Panc1 (cell line): Measurements from ENCODE around the gene TMEM117.

ENCODE experiments used
- POLR2AphosphoS5 ChIP-seq: IDR thresholded peaks from 2 replicates; pipeline ENCODE4 v1.6.1; 2012; ENCODE audit warnings: mild to moderate bottlenecking, low read depth, low read length, moderate library complexity
- SIN3A ChIP-seq: IDR thresholded peaks from 2 replicates; pipeline ENCODE4 v1.6.1; 2012; ENCODE audit warnings: low read depth, mild to moderate bottlenecking, low read length, moderate library complexity, borderline replicate concordance; ENCODE audit not compliant: insufficient read depth
- TCF7L2 ChIP-seq: IDR thresholded peaks from 2 replicates; pipeline ENCODE4 v1.6.1; 2011; ENCODE audit warnings: mild to moderate bottlenecking, low read depth, low read length, inconsistent platforms
- TF ChIP-seq, protein P1 (sequence below): fragments of 450-650 bp; IDR thresholded peaks from 2 replicates; pipeline ENCODE4 v1.5.1; 2017; ENCODE audit warnings: mild to moderate bottlenecking
- TF ChIP-seq, protein P2 (sequence below), 2 experiments: IDR thresholded peaks; 2 replicates each; pipeline ENCODE4 v1.6.1; 2011 to 2012; ENCODE audit warnings: low read depth in 2 of 2, control low read depth in 1 of 2, low read length in 1 of 2, mild to moderate bottlenecking in 1 of 2, moderate library complexity in 1 of 2; ENCODE audit not compliant: insufficient read depth in 1 of 2

DNA sequence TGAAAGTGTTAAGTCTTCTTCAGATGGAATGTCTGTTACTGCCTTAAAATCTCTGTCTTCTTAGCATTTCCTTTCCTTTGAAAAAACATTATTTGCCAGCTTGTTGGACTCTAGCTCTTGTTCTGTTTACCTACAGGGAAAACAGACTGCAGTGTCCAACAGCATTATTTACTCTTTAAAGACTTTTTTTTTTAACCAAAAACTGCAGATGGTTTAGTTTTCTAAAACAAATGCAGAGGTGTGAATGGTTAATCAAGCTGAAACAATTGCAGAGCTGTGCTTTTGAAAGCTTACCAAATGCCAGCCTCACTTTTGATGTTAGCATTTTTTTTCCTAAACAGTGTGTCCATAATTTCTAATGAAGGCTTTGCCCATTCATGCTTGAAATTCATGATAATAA is 323.3 kb downstream of the TMEM117 start:
- TF ChIP-seq POLR2AphosphoS5 (no peak), SIN3A (no peak), TCF7L2 (no peak)
- TF ChIP-seq, protein P1, sequence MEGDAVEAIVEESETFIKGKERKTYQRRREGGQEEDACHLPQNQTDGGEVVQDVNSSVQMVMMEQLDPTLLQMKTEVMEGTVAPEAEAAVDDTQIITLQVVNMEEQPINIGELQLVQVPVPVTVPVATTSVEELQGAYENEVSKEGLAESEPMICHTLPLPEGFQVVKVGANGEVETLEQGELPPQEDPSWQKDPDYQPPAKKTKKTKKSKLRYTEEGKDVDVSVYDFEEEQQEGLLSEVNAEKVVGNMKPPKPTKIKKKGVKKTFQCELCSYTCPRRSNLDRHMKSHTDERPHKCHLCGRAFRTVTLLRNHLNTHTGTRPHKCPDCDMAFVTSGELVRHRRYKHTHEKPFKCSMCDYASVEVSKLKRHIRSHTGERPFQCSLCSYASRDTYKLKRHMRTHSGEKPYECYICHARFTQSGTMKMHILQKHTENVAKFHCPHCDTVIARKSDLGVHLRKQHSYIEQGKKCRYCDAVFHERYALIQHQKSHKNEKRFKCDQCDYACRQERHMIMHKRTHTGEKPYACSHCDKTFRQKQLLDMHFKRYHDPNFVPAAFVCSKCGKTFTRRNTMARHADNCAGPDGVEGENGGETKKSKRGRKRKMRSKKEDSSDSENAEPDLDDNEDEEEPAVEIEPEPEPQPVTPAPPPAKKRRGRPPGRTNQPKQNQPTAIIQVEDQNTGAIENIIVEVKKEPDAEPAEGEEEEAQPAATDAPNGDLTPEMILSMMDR, result no peak
- TF ChIP-seq, protein P2, sequence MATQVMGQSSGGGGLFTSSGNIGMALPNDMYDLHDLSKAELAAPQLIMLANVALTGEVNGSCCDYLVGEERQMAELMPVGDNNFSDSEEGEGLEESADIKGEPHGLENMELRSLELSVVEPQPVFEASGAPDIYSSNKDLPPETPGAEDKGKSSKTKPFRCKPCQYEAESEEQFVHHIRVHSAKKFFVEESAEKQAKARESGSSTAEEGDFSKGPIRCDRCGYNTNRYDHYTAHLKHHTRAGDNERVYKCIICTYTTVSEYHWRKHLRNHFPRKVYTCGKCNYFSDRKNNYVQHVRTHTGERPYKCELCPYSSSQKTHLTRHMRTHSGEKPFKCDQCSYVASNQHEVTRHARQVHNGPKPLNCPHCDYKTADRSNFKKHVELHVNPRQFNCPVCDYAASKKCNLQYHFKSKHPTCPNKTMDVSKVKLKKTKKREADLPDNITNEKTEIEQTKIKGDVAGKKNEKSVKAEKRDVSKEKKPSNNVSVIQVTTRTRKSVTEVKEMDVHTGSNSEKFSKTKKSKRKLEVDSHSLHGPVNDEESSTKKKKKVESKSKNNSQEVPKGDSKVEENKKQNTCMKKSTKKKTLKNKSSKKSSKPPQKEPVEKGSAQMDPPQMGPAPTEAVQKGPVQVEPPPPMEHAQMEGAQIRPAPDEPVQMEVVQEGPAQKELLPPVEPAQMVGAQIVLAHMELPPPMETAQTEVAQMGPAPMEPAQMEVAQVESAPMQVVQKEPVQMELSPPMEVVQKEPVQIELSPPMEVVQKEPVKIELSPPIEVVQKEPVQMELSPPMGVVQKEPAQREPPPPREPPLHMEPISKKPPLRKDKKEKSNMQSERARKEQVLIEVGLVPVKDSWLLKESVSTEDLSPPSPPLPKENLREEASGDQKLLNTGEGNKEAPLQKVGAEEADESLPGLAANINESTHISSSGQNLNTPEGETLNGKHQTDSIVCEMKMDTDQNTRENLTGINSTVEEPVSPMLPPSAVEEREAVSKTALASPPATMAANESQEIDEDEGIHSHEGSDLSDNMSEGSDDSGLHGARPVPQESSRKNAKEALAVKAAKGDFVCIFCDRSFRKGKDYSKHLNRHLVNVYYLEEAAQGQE (IDR thresholded peaks at IDR 0.05; ENCODE audit: insufficient read depth in 1 of 2, low read depth in 2 of 2, low read length in 1 of 2), result no peak
